SJSA1 (cell line): ENCODE measurements around the gene KLLN. TPM values are rescaled to one million over a fixed set of nuclear protein-coding genes. Genes with fewer than 3 reads are reported as not detected.
"Not testable (repeated sequence)": the region's sequence is repeated elsewhere in the genome, so short reads cannot be mapped to it uniquely, and the experiment has no call there.

ENCODE experiments used
- DNase-seq, 2 experiments: peaks; one replicate each; pipeline ENCODE4 v3.0.0-alpha.2; 2015 to 2020; ENCODE audit warnings: low spot score in 2 of 2, low read depth in 1 of 2
- H3K27ac ChIP-seq: fragments of 250-450 bp; sonication (Bioruptor Pico); 2 replicates; pipeline ENCODE4 v1.5.1; 2020; ENCODE audit warnings: mild to moderate bottlenecking, moderate library complexity
- H3K27me3 ChIP-seq: fragments of 250-450 bp; sonication (Bioruptor Pico); replicated peaks from 2 replicates; pipeline ENCODE4 v1.5.1; 2020; ENCODE audit warnings: mild to moderate bottlenecking, moderate library complexity
- H3K36me3 ChIP-seq: fragments of 250-450 bp; sonication (Bioruptor Pico); 2 replicates; pipeline ENCODE4 v1.5.1; 2020; ENCODE audit warnings: mild to moderate bottlenecking
- H3K4me1 ChIP-seq: fragments of 250-450 bp; sonication (Bioruptor Pico); replicated peaks from 2 replicates; pipeline ENCODE4 v1.6.1; 2021; ENCODE audit warnings: mild to moderate bottlenecking
- H3K4me3 ChIP-seq: fragments of 250-450 bp; sonication (Bioruptor Pico); 2 replicates; pipeline ENCODE4 v1.5.1; 2020; ENCODE audit warnings: mild to moderate bottlenecking
- H3K9me3 ChIP-seq: fragments of 250-450 bp; sonication (Bioruptor Pico); replicated peaks from 2 replicates; pipeline ENCODE4 v1.5.1; 2020; ENCODE audit warnings: mild to moderate bottlenecking
- total RNA-seq: library from RNA; depleted of rRNA; stranded (reverse); fragments of >200 nt; shearing (Covaris generic); gene quantifications from 2 replicates; pipeline ENCODE4 v1.2.3, GENCODE V29; 2014

The KLLN gene
- total RNA-seq, 1 experiment from 2014 or later: 0.05 TPM

DNA sequence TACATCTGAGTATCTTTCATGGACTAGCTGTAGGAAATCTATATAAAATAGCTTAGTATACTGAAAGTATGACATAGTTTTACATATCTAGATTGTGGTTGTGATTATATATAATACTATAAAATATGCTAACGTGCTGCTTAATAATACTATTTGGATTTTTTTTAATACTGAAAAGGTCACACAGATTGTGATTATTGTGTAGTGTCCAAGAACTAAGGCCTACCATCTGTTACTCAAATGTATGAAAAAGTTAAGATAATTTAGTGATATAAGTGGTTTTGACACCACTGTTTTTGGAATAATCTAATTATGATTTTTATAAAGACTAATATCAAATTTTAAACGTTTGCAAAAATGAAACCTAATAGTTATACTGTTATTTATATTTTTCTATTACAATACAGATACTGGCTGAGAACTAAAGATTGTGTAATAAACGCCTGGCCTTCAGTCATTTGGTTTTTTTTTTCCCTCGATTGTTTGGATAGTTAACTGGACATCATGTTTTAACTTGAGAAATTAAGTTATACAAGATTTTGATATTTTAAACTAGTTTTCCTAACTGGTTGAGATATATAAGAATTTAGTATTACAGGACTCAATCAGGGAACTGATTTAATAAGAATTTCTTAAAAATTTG, 12.7 kb upstream of the KLLN start:
- Histone ChIP-seq H3K9me3 (no peaks in the 10 kb centered on the region), H3K27ac (no peak overlapping the region), H3K36me3 (peaks cover 26% of the 10 kb centered on the region), H3K27me3 (no peaks in the 10 kb centered on the region), H3K4me3 (no peak overlapping the region), H3K4me1 (no peaks in the 10 kb centered on the region)
- DNase-seq: no peak

DNA sequence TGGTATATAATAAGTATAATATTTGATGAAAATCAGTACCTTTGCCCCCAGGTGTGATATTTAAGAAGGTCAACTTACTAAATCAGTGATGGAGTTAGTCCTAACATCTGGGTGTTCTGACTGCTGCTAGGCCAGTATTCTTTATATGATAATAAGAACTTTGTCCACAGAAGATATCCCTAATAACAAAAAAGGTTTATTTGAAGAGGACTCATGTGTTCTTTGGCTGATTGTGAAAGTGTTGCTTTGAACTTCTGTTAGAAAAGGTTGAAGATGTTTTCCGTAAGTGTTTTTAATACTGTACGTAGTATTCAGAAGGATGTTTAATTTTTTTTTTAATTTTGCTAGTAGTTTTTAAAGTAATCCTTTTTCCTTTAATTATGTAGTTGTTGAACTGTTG, 10.3 kb upstream of the KLLN start:
- peaks cover 23% of the 10 kb centered on the region for H3K36me3 ChIP-seq
- DNase-seq: no peak
- peaks cover under 1% of the 10 kb centered on the region; the same call in 1 of the 2 replicates for H3K4me1 ChIP-seq
- H3K27ac ChIP-seq: no peak overlapping the region
- no peaks in the 10 kb centered on the region for H3K9me3 ChIP-seq
- H3K4me3 ChIP-seq: no peak overlapping the region
- H3K27me3 ChIP-seq: no peaks in the 10 kb centered on the region

DNA sequence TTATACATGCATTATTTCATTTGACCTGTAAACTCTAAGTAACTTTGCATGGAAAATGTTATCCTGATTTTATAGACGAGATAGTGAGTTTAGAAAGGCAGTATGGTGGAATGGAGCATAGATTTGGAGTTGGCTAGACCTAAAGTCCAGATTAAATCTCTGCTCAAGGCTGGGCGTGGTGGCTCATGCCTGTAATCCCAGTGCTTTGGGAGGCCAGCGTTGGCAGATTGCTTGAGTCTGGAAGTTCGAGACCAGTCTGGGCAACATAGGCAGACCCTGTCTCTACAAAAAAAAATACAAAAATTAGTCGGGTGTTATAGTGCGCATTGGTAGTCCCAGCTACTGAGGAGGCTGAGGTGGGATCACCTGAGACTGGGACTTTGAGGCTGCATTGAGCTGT, 9.5 kb upstream of the KLLN start:
- peaks cover 3% of the 10 kb centered on the region; the same call in 1 of the 2 replicates for H3K4me1 ChIP-seq
- H3K27ac ChIP-seq: no peak overlapping the region
- H3K9me3 ChIP-seq: no peaks in the 10 kb centered on the region
- no peaks in the 10 kb centered on the region for H3K27me3 ChIP-seq
- no peak for DNase-seq
- peaks cover 20% of the 10 kb centered on the region for H3K36me3 ChIP-seq
- no peak overlapping the region for H3K4me3 ChIP-seq

- Histone ChIP-seq H3K4me3 (no peak overlapping the region), H3K27ac (no peak overlapping the region), H3K4me1 (peaks cover 3% of the 10 kb centered on the region; the same call in 1 of the 2 replicates), H3K36me3 (peaks cover 17% of the 10 kb centered on the region), H3K27me3 (no peaks in the 10 kb centered on the region), H3K9me3 (no peaks in the 10 kb centered on the region)
- no peak for DNase-seq
Observed at GRCh38 chr10:87869773-87870551, 6.6 kb upstream of the KLLN start.

- H3K27me3 ChIP-seq, H3K27ac ChIP-seq, H3K4me3 ChIP-seq, H3K4me1 ChIP-seq, DNase-seq, H3K9me3 ChIP-seq: not testable (repeated sequence)
- peaks cover 17% of the 10 kb centered on the region for H3K36me3 ChIP-seq
Observed at GRCh38 chr10:87869139-87869538, 5.8 kb upstream of the KLLN start.

DNA sequence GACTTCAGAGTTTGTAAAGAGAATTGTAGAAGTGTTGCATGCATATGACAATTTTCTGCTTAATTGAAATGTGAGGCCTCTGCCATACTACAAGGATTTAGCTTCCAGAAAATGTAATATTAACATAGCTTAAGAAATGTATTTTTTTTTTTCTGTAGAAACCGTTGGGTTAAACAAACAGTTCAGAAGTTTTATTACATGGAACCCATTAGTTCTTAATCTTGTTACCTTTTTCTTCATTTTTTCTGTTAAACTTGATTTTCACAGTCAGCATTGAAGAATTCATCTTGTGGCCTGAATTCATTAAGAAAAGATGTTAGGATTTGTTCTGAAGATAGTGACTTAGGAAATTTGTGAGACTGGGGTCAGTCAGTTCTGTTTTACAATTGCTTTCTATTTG, 4.9 kb upstream of the KLLN start:
- H3K27ac ChIP-seq: peak overlapping the region; percentile 2; the same call in 1 of the 2 replicates

GRCh38 chr10:87867453-87867852, 4.1 kb upstream of the KLLN start:
- Histone ChIP-seq H3K36me3 (peaks cover 11% of the 10 kb centered on the region), H3K9me3 (no peaks in the 10 kb centered on the region), H3K27me3 (no peaks in the 10 kb centered on the region), H3K27ac (no peak overlapping the region), H3K4me1 (peaks cover 3% of the 10 kb centered on the region; the same call in 1 of the 2 replicates), H3K4me3 (peak overlapping the region; percentile 94; the same call in 1 of the 2 replicates)
- no peak for DNase-seq

More for the DNA sequence above, 4.9 kb upstream of the KLLN start:
- peaks cover 17% of the 10 kb centered on the region for H3K36me3 ChIP-seq
- no peak overlapping the region for H3K4me3 ChIP-seq
- H3K9me3 ChIP-seq: no peaks in the 10 kb centered on the region
- peak in 1 of 2 experiments; percentile 12 for DNase-seq
- H3K4me1 ChIP-seq: peaks cover 3% of the 10 kb centered on the region; the same call in 1 of the 2 replicates
- H3K27me3 ChIP-seq: no peaks in the 10 kb centered on the region

GRCh38 chr10:87866412-87866974, 3.2 kb upstream of the KLLN start:
- peak in 1 of 2 experiments; percentile 41 for DNase-seq
- Histone ChIP-seq H3K27me3 (no peaks in the 10 kb centered on the region), H3K9me3 (no peaks in the 10 kb centered on the region), H3K36me3 (peaks cover 10% of the 10 kb centered on the region), H3K27ac (no peak overlapping the region), H3K4me3 (peak overlapping the region; percentile 94), H3K4me1 (peaks cover 3% of the 10 kb centered on the region; the same call in 1 of the 2 replicates)

DNA sequence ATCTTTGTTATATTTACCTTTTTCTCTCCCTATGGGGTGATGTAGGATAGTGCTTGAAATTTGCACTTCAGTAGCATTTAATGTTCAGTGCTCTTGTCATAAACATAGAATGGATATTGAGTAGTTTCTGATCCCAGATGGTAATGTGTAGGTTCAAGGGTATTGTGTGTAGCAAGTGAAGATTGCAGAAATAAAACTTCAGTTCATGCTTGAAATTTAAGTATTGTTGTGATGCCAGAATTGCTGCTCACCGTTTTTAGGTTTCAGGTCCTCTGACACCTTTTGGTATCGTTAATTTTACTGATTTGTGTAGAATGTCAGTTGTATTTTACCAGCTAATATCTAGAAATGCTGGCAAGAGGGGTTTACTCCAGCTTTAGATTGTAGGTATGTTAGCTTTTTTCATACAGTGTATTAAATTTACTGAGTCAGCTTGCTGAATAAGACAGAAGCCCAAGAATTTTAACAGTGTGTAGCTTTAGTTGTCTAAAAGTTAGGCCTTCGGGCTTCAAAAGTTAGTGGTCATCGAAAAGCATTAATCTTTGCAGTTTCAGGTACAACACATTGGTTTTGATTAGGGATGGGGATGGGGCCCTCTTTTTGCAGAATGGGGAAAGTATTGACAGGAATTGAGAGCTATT, 2.0 kb upstream of the KLLN start:
- DNase-seq: peak in 1 of 2 experiments; percentile 39
- H3K4me3 ChIP-seq: peak overlapping the region; percentile 94
- H3K36me3 ChIP-seq: peaks cover 10% of the 10 kb centered on the region
- peaks cover 3% of the 10 kb centered on the region; the same call in 1 of the 2 replicates for H3K4me1 ChIP-seq
- H3K27me3 ChIP-seq: no peaks in the 10 kb centered on the region
- H3K9me3 ChIP-seq: no peaks in the 10 kb centered on the region
- no peak overlapping the region for H3K27ac ChIP-seq

DNA sequence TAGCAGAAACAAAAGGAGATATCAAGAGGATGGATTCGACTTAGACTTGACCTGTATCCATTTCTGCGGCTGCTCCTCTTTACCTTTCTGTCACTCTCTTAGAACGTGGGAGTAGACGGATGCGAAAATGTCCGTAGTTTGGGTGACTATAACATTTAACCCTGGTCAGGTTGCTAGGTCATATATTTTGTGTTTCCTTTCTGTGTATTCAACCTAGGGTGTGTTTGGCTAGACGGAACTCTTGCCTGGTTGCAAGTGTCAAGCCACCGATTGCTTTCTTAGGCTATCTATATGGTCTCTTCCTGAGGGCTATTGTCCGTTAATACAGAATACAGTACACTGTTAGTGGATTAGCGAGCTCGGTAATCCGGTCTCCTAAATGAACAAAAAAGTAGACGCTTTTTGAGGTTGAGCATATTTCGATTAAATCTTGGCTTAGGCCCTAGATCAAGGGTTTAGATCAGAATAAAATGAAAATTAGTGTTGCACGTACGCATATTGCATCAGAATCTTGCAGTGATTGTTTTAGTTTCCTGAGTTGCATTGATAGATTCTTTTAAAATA, 1.2 kb upstream of the KLLN start:
- Histone ChIP-seq H3K4me1 (peaks cover 3% of the 10 kb centered on the region; the same call in 1 of the 2 replicates), H3K4me3 (peak overlapping the region; percentile 94), H3K36me3 (peaks cover 10% of the 10 kb centered on the region), H3K9me3 (no peaks in the 10 kb centered on the region), H3K27ac (0 out of 2 replicates have a peak overlapping the region, but pooled peaks have one; percentile 7), H3K27me3 (no peaks in the 10 kb centered on the region)
- DNase-seq: no peak

GRCh38 chr10:87863951-87864495, 690 bp upstream of the KLLN start:
- peak overlapping the region; percentile 80 for H3K27ac ChIP-seq
- H3K9me3 ChIP-seq, H3K27me3 ChIP-seq, H3K4me1 ChIP-seq: not testable (repeated sequence)
- H3K36me3 ChIP-seq: peaks cover 10% of the 10 kb centered on the region
- peak overlapping the region; percentile 94 for H3K4me3 ChIP-seq
- DNase-seq: peak in 1 of 2 experiments; percentile 68

DNA sequence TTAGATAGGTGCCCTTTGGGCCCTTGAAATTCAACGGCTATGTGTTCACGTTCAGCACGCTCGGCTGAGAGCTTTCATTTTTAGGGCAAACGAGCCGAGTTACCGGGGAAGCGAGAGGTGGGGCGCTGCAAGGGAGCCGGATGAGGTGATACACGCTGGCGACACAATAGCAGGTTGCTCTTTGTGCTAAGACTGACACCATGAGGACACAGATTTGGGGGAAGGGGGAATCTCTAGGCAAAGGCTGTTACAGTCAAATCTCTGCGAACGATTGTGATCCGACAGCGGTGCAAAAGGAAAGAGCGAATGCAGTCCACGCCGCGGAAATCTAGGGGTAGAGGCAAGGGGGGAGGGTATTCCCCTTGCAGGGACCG, 667 bp downstream of the KLLN start:
- Histone ChIP-seq H3K36me3 (peaks cover 5% of the 10 kb centered on the region), H3K27me3 (no peaks in the 10 kb centered on the region), H3K4me3 (peak overlapping the region; percentile 94), H3K27ac (no peak overlapping the region), H3K4me1 (no peaks in the 10 kb centered on the region), H3K9me3 (no peaks in the 10 kb centered on the region)
- no peak for DNase-seq
